Neural cell (in vitro differentiated cells): Measurements from ENCODE around the gene PCNX2. TPM values are rescaled to one million over a fixed set of nuclear protein-coding genes. Genes with fewer than 3 reads are reported as not detected.

Experiments used
- H2AFZ ChIP-seq: fragments of 200-600, 300-800 bp; sonication (generic), shearing (Covaris generic); 2 replicates; pipeline ENCODE4 v1.6.0; 2014; ENCODE audit warnings: low read depth, mild to moderate bottlenecking, antibody characterized with exemption, low read length, moderate library complexity
- H3F3A ChIP-seq: fragments of 200-600 bp; shearing (Covaris generic); 2 replicates; pipeline ENCODE4 v1.6.1; 2016; ENCODE audit warnings: mild to moderate bottlenecking, moderate library complexity, mixed read lengths, antibody characterized with exemption, low read length; ENCODE audit not compliant: insufficient read depth, poor library complexity, severe bottlenecking
- H3K27ac ChIP-seq: fragments of 200-600, 300-800 bp; sonication (generic), shearing (Covaris generic); 2 replicates; pipeline ENCODE4 v1.5.1; 2014; ENCODE audit warnings: mild to moderate bottlenecking, low read length, moderate library complexity
- H3K27me3 ChIP-seq: fragments of 300-800, 200-600 bp; sonication (generic), shearing (Covaris generic); 2 replicates; pipeline ENCODE4 v1.6.0; 2014; ENCODE audit warnings: mild to moderate bottlenecking, low read depth, low read length, moderate library complexity; ENCODE audit not compliant: insufficient read depth
- H3K36me3 ChIP-seq: fragments of 300-800, 200-600 bp; sonication (generic), shearing (Covaris generic); 2 replicates; pipeline ENCODE4 v1.5.1; 2014; ENCODE audit warnings: mild to moderate bottlenecking, antibody characterized with exemption, low read length, moderate library complexity; ENCODE audit not compliant: insufficient read depth
- H3K4me2 ChIP-seq: fragments of 300-800, 200-600 bp; sonication (generic), shearing (Covaris generic); 2 replicates; pipeline ENCODE4 v1.6.0; 2014; ENCODE audit warnings: mild to moderate bottlenecking, low read length
- H3K4me3 ChIP-seq: fragments of 300-800, 200-600 bp; sonication (generic), shearing (Covaris generic); 2 replicates; pipeline ENCODE4 v1.5.1; 2014; ENCODE audit warnings: mild to moderate bottlenecking, low read length, moderate library complexity
- H3K79me2 ChIP-seq: fragments of 200-600 bp; shearing (Covaris generic); replicated peaks from 2 replicates; pipeline ENCODE4 v1.6.0; 2014; ENCODE audit warnings: mild to moderate bottlenecking, low read length, moderate library complexity; ENCODE audit not compliant: insufficient read depth
- H3K9ac ChIP-seq: fragments of 300-800, 200-600 bp; sonication (generic), shearing (Covaris generic); 2 replicates; pipeline ENCODE4 v1.6.1; 2016; ENCODE audit warnings: mild to moderate bottlenecking, low read length, mixed read lengths
- H3K9me2 ChIP-seq: fragments of 200-600 bp; shearing (Covaris generic); 2 replicates; pipeline ENCODE4 v1.6.1; 2016; ENCODE audit warnings: mild to moderate bottlenecking, low read length, mixed read lengths; ENCODE audit not compliant: insufficient read depth
- H3K9me3 ChIP-seq: fragments of 200-600, 300-800 bp; sonication (generic), shearing (Covaris generic); 2 replicates; pipeline ENCODE4 v1.6.1; 2016; ENCODE audit warnings: mild to moderate bottlenecking, mixed run types, low read length, moderate library complexity, mixed read lengths
- H4K20me1 ChIP-seq: fragments of 200-600 bp; shearing (Covaris generic); 2 replicates; pipeline ENCODE4 v1.6.1; 2016; ENCODE audit warnings: mild to moderate bottlenecking, mixed run types; ENCODE audit not compliant: insufficient read depth
- CTCF ChIP-seq: fragments of 450-650 bp; IDR thresholded peaks from 2 replicates; pipeline ENCODE4 v1.5.1; 2014; ENCODE audit warnings: antibody characterized with exemption, mild to moderate bottlenecking, moderate library complexity; ENCODE audit not compliant: poor library complexity, severe bottlenecking
- EP300 ChIP-seq: fragments of 450-650 bp; conservative IDR thresholded peaks from 2 replicates; pipeline ENCODE4 v1.6.1; 2014; ENCODE audit warnings: antibody characterized with exemption, mild to moderate bottlenecking, moderate library complexity; ENCODE audit not compliant: poor library complexity, severe bottlenecking
- EZH2 ChIP-seq: fragments of 200-600, 300-800 bp; shearing (Covaris generic), sonication (generic); IDR thresholded peaks from 2 replicates; pipeline ENCODE4 v1.6.1; 2014; ENCODE audit warnings: antibody characterized with exemption, low read length, borderline replicate concordance, mild to moderate bottlenecking; ENCODE audit not compliant: insufficient read depth, poor library complexity, severe bottlenecking
- MXI1 ChIP-seq: fragments of 450-650 bp; conservative IDR thresholded peaks from 2 replicates; pipeline ENCODE4 v1.6.1; 2014; ENCODE audit warnings: antibody characterized with exemption, mild to moderate bottlenecking; ENCODE audit not compliant: poor library complexity, severe bottlenecking
- POLR2AphosphoS5 ChIP-seq: IDR thresholded peaks from 2 replicates; pipeline ENCODE4 v1.6.1; 2012
- RAD21 ChIP-seq: fragments of 450-650 bp; conservative IDR thresholded peaks from 2 replicates; pipeline ENCODE4 v1.6.1; 2014; ENCODE audit warnings: antibody characterized with exemption, mild to moderate bottlenecking, moderate library complexity
- REST ChIP-seq: IDR thresholded peaks from 2 replicates; pipeline ENCODE4 v1.6.1; 2012; ENCODE audit warnings: borderline replicate concordance
- SMC3 ChIP-seq: fragments of 450-650 bp; conservative IDR thresholded peaks from 2 replicates; pipeline ENCODE4 v1.6.1; 2014; ENCODE audit warnings: antibody characterized with exemption, mild to moderate bottlenecking, moderate library complexity; ENCODE audit not compliant: poor library complexity
- TAF1 ChIP-seq: IDR thresholded peaks from 2 replicates; pipeline ENCODE4 v1.6.1; 2012; ENCODE audit warnings: low read depth
- polyA plus RNA-seq: library from polyadenylated mRNA; depleted of rRNA; stranded (reverse); fragments of >200 nt; gene quantifications from 2 replicates; pipeline ENCODE4 v1.2.3, GENCODE V29; 2014

PCNX2 gene
- polyA plus RNA-seq, 1 donor from 2014 or later, result 17.2 TPM

DNA sequence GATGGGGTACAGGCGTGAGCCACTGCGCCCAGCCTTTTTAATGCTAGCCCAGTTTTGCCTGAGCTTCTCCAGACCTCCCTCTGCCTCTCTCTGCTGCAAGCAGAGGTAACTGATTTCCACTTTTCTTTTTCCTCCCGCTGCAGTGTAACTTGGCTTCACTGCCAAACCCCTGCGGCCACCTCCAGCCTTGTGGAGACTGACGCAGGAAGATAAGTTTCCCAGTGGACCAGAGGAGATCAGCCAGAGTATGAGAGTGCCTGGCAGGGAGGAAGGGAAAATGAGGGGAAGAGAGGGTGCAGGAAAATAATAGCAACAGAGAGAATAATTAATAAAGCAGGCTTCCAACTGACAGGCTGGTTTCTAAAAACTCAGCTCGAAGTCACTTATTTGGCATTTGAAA lies 143.7 kb downstream of the PCNX2 start:
- Histone ChIP-seq H3K79me2 (no peaks in the 10 kb centered on the region), H3K9ac (no peak overlapping the region), H3K27me3 (no peaks in the 10 kb centered on the region), H2AFZ (no peak overlapping the region), H3K9me3 (no peaks in the 10 kb centered on the region), H3F3A (no peaks in the 10 kb centered on the region), H3K9me2 (no peaks in the 10 kb centered on the region), H3K36me3 (peaks cover 6% of the 10 kb centered on the region), H3K4me3 (no peak overlapping the region), H3K4me2 (no peak overlapping the region), H3K27ac (no peak overlapping the region), H4K20me1 (no peaks in the 10 kb centered on the region)
- TF ChIP-seq POLR2AphosphoS5 (no peak), RAD21 (no peak), MXI1 (no peak), EP300 (no peak), TAF1 (no peak), SMC3 (no peak), REST (no peak), EZH2 (no peak), CTCF (no peak)

GRCh38 chr1:233144434-233144833 lies 151.1 kb downstream of the PCNX2 start:
- Histone ChIP-seq H3F3A (no peaks in the 10 kb centered on the region), H2AFZ (no peak overlapping the region), H3K9ac (no peak overlapping the region), H3K4me3 (no peak overlapping the region), H3K9me2 (no peaks in the 10 kb centered on the region), H3K9me3 (no peaks in the 10 kb centered on the region), H3K36me3 (no peaks in the 10 kb centered on the region), H3K4me2 (no peak overlapping the region), H3K27ac (no peak overlapping the region), H3K27me3 (no peaks in the 10 kb centered on the region), H4K20me1 (no peaks in the 10 kb centered on the region), H3K79me2 (no peaks in the 10 kb centered on the region)
- no peak for TF ChIP-seq POLR2AphosphoS5
- TF ChIP-seq TAF1, result no peak
- no peak for TF ChIP-seq EP300
- no peak for TF ChIP-seq MXI1
- no peak for TF ChIP-seq SMC3
- TF ChIP-seq REST, result no peak
- no peak for TF ChIP-seq RAD21
- TF ChIP-seq CTCF, result no peak
- no peak for TF ChIP-seq EZH2
